Measurements from ENCODE around the gene PNKP. TPM values are rescaled to one million over a fixed set of nuclear protein-coding genes. Genes with fewer than 3 reads are reported as not detected.

PNKP gene
- 100 to 1,000 TPM; 146 to 205 TPM for total RNA-seq

GRCh38 chr19:49866933-49867782 is at the start of gene PNKP:
TSS of gene PNKP (minus strand) at chr19:49867576. CDS start at chr19:49867204, 372 bp downstream.
- Mint-ChIP-seq H3K27ac (no peak within 1 kb of the TSS), H3K9me3 (no peaks in the 10 kb centered on the region), H3K4me3 (peak within 1 kb of the TSS; percentile 92), H3K27me3 (no peaks in the 10 kb centered on the region), H3K4me1 (ENCODE audit: low read depth in 2 of 2) (peaks cover 46 to 51% of the 10 kb centered on the region in 2 donors), H3K36me3 (no peaks in the 10 kb centered on the region)
- ATAC-seq = peak; percentile 74 to 79
- peak; percentile 97 for DNase-seq (ENCODE audit: low spot score)

GRCh38 chr19:49915271-49915670 is 47.9 kb upstream of the PNKP start:
- Mint-ChIP-seq H3K9me3 (no peaks in the 10 kb centered on the region), H3K4me3 (no peak overlapping the region), H3K36me3 (peaks cover 6% of the 10 kb centered on the region), H3K27ac (peak overlapping the region in 1 of 2 donors; percentile 32), H3K27me3 (no peaks in the 10 kb centered on the region), H3K4me1 (ENCODE audit: low read depth in 2 of 2) (peaks cover 41 to 44% of the 10 kb centered on the region in 2 donors)
- DNase-seq (ENCODE audit: low spot score) (no peak), ATAC-seq (no peak)

GRCh38 chr19:49913720-49914119 is 46.3 kb upstream of the PNKP start:
- DNase-seq (ENCODE audit: low spot score) (no peak), ATAC-seq (no peak)
- no peaks in the 10 kb centered on the region for H3K9me3 Mint-ChIP-seq
- peak overlapping the region; percentile 37 to 47 for H3K27ac Mint-ChIP-seq
- H3K4me3 Mint-ChIP-seq = no peak overlapping the region
- H3K27me3 Mint-ChIP-seq = no peaks in the 10 kb centered on the region
- H3K36me3 Mint-ChIP-seq = peaks cover 6% of the 10 kb centered on the region
- peaks cover 37 to 42% of the 10 kb centered on the region in 2 donors for H3K4me1 Mint-ChIP-seq (ENCODE audit: low read depth in 2 of 2)

- peak in 1 of 2 donors; percentile 7 for ATAC-seq
- Mint-ChIP-seq H3K4me3 (no peak overlapping the region), H3K27me3 (no peaks in the 10 kb centered on the region), H3K9me3 (no peaks in the 10 kb centered on the region), H3K27ac (peak overlapping the region; percentile 47 to 81), H3K36me3 (peaks cover 6% of the 10 kb centered on the region), H3K4me1 (ENCODE audit: low read depth in 2 of 2) (peaks cover 32 to 42% of the 10 kb centered on the region in 2 donors)
- no peak for DNase-seq (ENCODE audit: low spot score)
Observed at GRCh38 chr19:49912965-49913685, 45.7 kb upstream of the PNKP start.

- H3K36me3 Mint-ChIP-seq = peaks cover 6% of the 10 kb centered on the region
- peaks cover 32 to 38% of the 10 kb centered on the region in 2 donors for H3K4me1 Mint-ChIP-seq (ENCODE audit: low read depth in 2 of 2)
- H3K9me3 Mint-ChIP-seq = no peaks in the 10 kb centered on the region
- peak overlapping the region; percentile 63 for H3K4me3 Mint-ChIP-seq
- H3K27me3 Mint-ChIP-seq = no peaks in the 10 kb centered on the region
- DNase-seq (ENCODE audit: low spot score) (no peak), ATAC-seq (peak; percentile 73 to 81)
- peak overlapping the region; percentile 67 to 91 for H3K27ac Mint-ChIP-seq
Observed at GRCh38 chr19:49911381-49912145, 44.2 kb upstream of the PNKP start.

- Mint-ChIP-seq H3K36me3 (peaks cover 1% of the 10 kb centered on the region), H3K4me1 (ENCODE audit: low read depth in 2 of 2) (peaks cover 27 to 36% of the 10 kb centered on the region in 2 donors), H3K27me3 (no peaks in the 10 kb centered on the region), H3K4me3 (no peak overlapping the region), H3K27ac (peak overlapping the region in 1 of 2 donors; percentile 27), H3K9me3 (no peaks in the 10 kb centered on the region)
- no peak for ATAC-seq
- DNase-seq (ENCODE audit: low spot score) = no peak
Observed at GRCh38 chr19:49910179-49910578, 42.8 kb upstream of the PNKP start.

- ATAC-seq (no peak), DNase-seq (ENCODE audit: low spot score) (no peak)
- H3K4me3 Mint-ChIP-seq = no peak overlapping the region
- H3K27ac Mint-ChIP-seq = no peak overlapping the region
- no peaks in the 10 kb centered on the region for H3K9me3 Mint-ChIP-seq
- peaks cover 20 to 30% of the 10 kb centered on the region in 2 donors for H3K4me1 Mint-ChIP-seq (ENCODE audit: low read depth in 2 of 2)
- H3K36me3 Mint-ChIP-seq = no peaks in the 10 kb centered on the region
- H3K27me3 Mint-ChIP-seq = no peaks in the 10 kb centered on the region
Observed at GRCh38 chr19:49908480-49909420, 41.4 kb upstream of the PNKP start.

GRCh38 chr19:49907745-49908446 is 40.5 kb upstream of the PNKP start:
- DNase-seq (ENCODE audit: low spot score) (no peak), ATAC-seq (no peak)
- Mint-ChIP-seq H3K4me1 (ENCODE audit: low read depth in 2 of 2) (peaks cover 14 to 22% of the 10 kb centered on the region in 2 donors), H3K4me3 (no peak overlapping the region), H3K27me3 (no peaks in the 10 kb centered on the region), H3K27ac (no peak overlapping the region), H3K36me3 (no peaks in the 10 kb centered on the region), H3K9me3 (no peaks in the 10 kb centered on the region)

GRCh38 chr19:49906879-49907564 is 39.6 kb upstream of the PNKP start:
- Mint-ChIP-seq H3K27ac (no peak overlapping the region), H3K36me3 (no peaks in the 10 kb centered on the region), H3K4me3 (no peak overlapping the region)

GRCh38 chr19:49904136-49904535 is 36.8 kb upstream of the PNKP start:
- H3K27ac Mint-ChIP-seq = no peak overlapping the region
- H3K4me3 Mint-ChIP-seq = no peak overlapping the region
- no peak for DNase-seq (ENCODE audit: low spot score)
- H3K4me1 Mint-ChIP-seq (ENCODE audit: low read depth in 2 of 2) = peaks cover 5% of the 10 kb centered on the region in 2 donors
- H3K27me3 Mint-ChIP-seq = no peaks in the 10 kb centered on the region
- H3K36me3 Mint-ChIP-seq = no peaks in the 10 kb centered on the region
- no peaks in the 10 kb centered on the region for H3K9me3 Mint-ChIP-seq
- no peak for ATAC-seq

More at GRCh38 chr19:49906879-49907564, 39.6 kb upstream of the PNKP start:
- Mint-ChIP-seq H3K4me1 (ENCODE audit: low read depth in 2 of 2) (peaks cover 11 to 17% of the 10 kb centered on the region in 2 donors), H3K9me3 (no peaks in the 10 kb centered on the region), H3K27me3 (no peaks in the 10 kb centered on the region)
- DNase-seq (ENCODE audit: low spot score) (no peak), ATAC-seq (no peak)

- Mint-ChIP-seq H3K4me1 (ENCODE audit: low read depth in 2 of 2) (peaks cover 36 to 42% of the 10 kb centered on the region in 2 donors), H3K36me3 (no peaks in the 10 kb centered on the region)
- ATAC-seq = peak; percentile 43 to 57
Observed at GRCh38 chr19:49896863-49897621, 29.7 kb upstream of the PNKP start, which contains the start of gene IL4I1. TSS of gene IL4I1 (minus strand) at chr19:49896887. CDS start at chr19:49896160, 727 bp downstream.

More at GRCh38 chr19:49896863-49897621, 29.7 kb upstream of the PNKP start, which contains the start of gene IL4I1:
- Mint-ChIP-seq H3K9me3 (no peaks in the 10 kb centered on the region), H3K4me3 (peak within 1 kb of the TSS; percentile 91), H3K27ac (peak within 1 kb of the TSS; percentile 80 to 89), H3K27me3 (peaks cover 0 to 2% of the 10 kb centered on the region in 2 donors)
- DNase-seq (ENCODE audit: low spot score) = no peak

All from natural killer cell treated with Interleukin-12 subunit alpha and Interleukin-12 subunit beta and Interleukin-15 and Interleukin-18, amount 100 ng/mL, for 72 hours (primary cell).